GM21367 (cell line): Measurements from ENCODE around the gene FAM222A.

ENCODE experiments used
- ATAC-seq: cut with Tn5 transposase; IDR thresholded peaks from one replicate; pipeline ENCODE4 v1.9.1; 2021; ENCODE audit not compliant: unreplicated experiment

FAM222A gene

DNA sequence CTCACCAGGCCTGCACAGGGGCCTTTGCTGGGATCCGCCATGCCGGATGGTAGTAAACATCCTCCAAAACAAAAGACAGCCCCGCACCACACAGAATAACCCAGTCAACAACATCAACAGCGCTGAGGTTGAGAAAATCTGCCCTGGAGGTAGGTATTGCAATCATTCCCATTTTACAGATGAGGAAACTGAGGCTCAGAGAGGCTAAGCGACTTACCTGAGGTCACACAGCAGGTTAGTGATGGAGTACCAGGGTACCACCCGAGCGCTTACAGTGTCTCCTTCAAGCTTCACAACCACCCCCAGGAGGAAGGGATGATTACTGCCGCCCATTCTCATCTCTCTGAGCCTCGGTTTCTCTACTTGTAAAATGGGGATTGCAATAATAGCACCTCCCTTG is 104.6 kb downstream of the FAM222A start:
- no peak for ATAC-seq

DNA sequence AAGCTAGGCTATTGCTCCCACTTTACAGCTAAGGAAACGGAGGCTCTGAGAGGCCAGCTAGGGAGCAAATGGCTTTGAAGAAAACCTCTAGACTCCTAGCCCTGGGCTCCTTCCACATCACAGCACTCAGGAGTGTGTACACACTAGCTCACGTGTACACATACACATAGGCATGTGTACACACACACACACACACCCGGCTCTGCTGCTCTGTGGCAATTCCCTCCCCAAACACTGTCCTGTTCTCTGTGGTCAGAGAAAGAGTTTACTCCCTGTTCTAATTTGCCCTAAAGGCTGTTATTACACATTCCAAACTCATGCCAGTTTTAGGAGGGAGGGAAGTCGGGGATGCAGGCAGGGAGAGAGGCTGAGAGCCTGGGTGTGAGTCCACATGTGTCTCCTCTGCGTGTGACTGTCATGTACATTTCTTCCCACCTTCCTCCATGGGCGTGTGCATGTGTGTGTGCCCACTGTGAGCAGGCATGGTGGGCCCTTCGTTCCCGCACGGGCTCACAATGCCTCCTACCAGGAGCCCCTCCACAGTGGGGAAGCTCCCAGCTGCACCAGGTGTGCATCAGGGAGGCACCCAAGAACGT is 105.4 kb downstream of the FAM222A start:
- ATAC-seq, result no peak
